PFSK-1 (cell line): ENCODE results near the gene ACOX3.

Source experiments
- FOXP2 ChIP-seq: optimal IDR thresholded peaks from 2 replicates; pipeline ENCODE3; 2011; ENCODE audit warnings: borderline replicate concordance, control low read depth, inconsistent platforms; ENCODE audit not compliant: insufficient read depth; ENCODE audit errors: extremely low read length, extremely low read depth
- POLR2AphosphoS5 ChIP-seq: IDR thresholded peaks from 2 replicates; pipeline ENCODE4 v1.6.1; 2012; ENCODE audit warnings: low read depth, mild to moderate bottlenecking, control low read depth, low read length, moderate library complexity
- SIN3A ChIP-seq: IDR thresholded peaks from 2 replicates; pipeline ENCODE4 v1.6.1; 2012; ENCODE audit warnings: mild to moderate bottlenecking, low read length, moderate library complexity, borderline replicate concordance; ENCODE audit not compliant: insufficient read depth
- TAF1 ChIP-seq: IDR thresholded peaks from 2 replicates; pipeline ENCODE4 v1.6.1; 2012; ENCODE audit warnings: low read length, control low read depth, borderline replicate concordance; ENCODE audit not compliant: insufficient read depth
- TF ChIP-seq, protein P1 (sequence below), 2 experiments: IDR thresholded peaks; 2 replicates each; pipeline versions ENCODE4 v1.6.1 to v1.8.0; 2011 to 2012; ENCODE audit warnings: low read depth in 2 of 2, low read length in 2 of 2, control low read depth in 1 of 2, inconsistent platforms in 1 of 2, mild to moderate bottlenecking in 1 of 2, moderate library complexity in 1 of 2; ENCODE audit not compliant: insufficient read depth in 1 of 2

Gene ACOX3

DNA sequence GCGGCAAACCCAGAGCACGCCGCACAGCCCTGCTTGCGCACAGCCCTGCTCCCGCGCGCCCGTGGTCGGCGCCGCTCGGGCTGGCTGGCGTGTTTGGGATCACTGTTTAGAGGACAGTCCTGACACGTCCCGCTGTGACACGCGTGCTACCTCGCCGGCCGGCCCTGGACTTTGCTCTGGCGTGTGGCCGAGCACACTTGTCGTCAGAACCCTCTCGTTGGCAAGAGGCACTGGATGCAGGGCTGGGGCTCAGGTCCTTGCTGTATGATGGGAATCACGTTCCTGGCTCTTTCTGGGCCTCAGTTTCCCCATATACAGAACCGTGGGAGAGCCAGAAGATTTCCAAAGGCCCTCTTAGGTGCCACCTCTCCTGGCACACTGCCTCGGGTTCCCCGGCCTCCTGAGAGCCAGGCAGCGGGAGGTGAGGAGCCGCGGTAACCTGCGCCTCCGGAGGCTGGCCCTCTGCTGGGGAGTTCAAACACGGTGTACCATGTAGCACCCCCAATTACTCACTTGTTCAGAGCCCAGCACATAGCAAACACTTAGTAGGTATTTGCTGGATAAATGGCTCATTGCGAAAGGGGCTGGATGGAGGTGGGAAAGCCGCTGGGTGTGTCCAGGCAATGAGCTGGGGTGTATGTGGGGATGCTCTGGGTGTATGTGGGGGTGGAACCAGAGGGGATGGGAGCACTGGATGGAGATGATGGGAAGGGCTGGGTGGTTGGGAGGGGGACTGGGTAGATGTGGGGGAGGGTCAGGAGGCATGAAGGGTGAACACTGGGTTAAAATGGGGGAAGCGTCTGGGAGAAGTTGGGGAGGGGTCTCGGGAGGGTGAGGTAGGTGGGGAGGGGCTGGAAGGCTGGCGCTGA is 94.3 kb downstream of the ACOX3 start:
- no peak for TF ChIP-seq POLR2AphosphoS5
- no peak for TF ChIP-seq TAF1
- TF ChIP-seq, protein P1, sequence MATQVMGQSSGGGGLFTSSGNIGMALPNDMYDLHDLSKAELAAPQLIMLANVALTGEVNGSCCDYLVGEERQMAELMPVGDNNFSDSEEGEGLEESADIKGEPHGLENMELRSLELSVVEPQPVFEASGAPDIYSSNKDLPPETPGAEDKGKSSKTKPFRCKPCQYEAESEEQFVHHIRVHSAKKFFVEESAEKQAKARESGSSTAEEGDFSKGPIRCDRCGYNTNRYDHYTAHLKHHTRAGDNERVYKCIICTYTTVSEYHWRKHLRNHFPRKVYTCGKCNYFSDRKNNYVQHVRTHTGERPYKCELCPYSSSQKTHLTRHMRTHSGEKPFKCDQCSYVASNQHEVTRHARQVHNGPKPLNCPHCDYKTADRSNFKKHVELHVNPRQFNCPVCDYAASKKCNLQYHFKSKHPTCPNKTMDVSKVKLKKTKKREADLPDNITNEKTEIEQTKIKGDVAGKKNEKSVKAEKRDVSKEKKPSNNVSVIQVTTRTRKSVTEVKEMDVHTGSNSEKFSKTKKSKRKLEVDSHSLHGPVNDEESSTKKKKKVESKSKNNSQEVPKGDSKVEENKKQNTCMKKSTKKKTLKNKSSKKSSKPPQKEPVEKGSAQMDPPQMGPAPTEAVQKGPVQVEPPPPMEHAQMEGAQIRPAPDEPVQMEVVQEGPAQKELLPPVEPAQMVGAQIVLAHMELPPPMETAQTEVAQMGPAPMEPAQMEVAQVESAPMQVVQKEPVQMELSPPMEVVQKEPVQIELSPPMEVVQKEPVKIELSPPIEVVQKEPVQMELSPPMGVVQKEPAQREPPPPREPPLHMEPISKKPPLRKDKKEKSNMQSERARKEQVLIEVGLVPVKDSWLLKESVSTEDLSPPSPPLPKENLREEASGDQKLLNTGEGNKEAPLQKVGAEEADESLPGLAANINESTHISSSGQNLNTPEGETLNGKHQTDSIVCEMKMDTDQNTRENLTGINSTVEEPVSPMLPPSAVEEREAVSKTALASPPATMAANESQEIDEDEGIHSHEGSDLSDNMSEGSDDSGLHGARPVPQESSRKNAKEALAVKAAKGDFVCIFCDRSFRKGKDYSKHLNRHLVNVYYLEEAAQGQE (IDR thresholded peaks at IDR 0.05; ENCODE audit: insufficient read depth in 1 of 2, low read depth in 2 of 2, low read length in 2 of 2) = no peak
- no peak for TF ChIP-seq FOXP2

DNA sequence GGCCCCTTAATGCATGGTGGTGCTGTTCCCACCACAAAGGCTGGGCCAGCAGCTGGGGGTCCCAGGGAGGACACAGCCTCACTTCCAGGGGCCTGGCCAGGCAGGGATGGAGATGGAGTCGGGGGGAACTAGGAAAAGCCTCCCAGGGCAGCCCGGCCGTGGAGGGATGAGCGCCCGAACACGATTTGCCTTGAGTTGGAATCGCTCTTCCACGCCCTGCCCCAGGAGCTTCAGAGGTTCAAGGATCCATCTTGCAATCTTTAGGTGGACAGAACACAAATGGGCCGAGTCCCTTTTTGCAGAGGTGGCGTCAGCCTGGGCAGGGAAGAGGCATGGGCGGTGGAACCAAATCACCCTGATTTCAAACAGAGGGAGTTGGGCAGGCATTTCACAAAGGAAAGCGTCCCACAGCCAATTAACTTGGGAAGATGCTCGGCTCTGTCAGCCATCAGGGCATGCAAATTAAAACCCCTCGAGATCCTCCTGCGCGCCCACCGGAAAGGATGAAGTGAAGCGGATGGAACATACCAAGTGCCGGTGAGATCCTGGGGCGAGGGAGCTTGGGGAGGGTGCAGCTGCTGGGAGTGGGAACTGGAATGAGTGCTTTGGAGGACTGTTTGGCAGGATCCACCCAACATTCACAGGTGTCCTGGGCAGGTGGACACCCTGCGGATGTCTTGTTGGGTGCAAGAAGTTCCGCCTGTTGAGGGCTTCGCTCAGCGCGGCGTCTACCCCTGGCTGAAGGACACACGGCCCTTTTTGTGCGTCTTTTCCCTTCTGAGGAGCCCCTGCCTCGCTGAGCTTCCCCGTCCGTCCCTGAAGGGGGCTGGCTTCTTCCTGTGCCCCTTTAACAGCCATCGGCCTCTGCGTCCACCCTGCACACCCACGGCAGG is 95.2 kb downstream of the ACOX3 start:
- TF ChIP-seq POLR2AphosphoS5 = no peak
- TF ChIP-seq, protein P1 (IDR thresholded peaks at IDR 0.05; ENCODE audit: insufficient read depth in 1 of 2, low read depth in 2 of 2, low read length in 2 of 2) = no peak
- TF ChIP-seq FOXP2 = no peak
- TF ChIP-seq SIN3A = no peak
- TF ChIP-seq TAF1 = no peak

DNA sequence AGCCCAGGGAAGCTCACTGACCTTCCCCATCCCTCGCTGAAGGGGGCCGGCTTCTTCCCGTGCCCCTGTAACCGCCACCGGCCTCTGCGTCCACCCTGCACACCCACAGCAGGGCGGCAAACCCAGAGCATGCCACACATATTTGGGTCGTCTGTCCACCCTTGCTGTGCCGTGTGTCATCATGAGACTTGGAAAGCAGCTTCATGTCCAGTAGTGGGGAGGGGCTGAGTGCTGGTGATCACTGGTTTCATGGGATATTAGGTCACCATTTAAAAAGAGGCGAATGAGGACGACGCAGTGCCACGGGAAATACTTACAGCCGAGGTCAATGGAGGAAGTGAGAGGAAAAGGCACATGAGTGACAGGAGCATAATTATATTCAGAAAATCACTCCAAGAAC is 96.1 kb downstream of the ACOX3 start:
- no peak for TF ChIP-seq POLR2AphosphoS5
- no peak for TF ChIP-seq FOXP2
- no peak for TF ChIP-seq SIN3A
- TF ChIP-seq, protein P1 (IDR thresholded peaks at IDR 0.05; ENCODE audit: insufficient read depth in 1 of 2, low read depth in 2 of 2, low read length in 2 of 2) = no peak
- TF ChIP-seq TAF1 = no peak

DNA sequence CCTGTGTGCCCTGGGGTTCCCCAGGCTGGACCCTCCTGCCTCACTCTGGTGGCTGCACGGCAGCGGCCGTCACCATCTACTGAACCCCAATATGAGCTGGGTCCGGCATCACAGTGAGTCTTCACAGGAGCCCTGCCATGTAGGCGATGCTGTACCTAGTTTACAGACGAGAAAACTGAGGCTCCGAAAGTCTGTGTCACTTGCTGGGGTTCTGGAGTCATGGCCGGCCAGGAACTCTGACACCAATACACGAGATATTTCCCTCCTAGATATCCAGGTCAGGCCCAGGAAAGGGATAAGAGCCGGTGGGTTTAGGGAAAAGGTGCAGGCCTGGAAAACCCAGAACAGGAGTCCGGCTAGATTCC is 96.6 kb downstream of the ACOX3 start:
- TF ChIP-seq TAF1 = no peak
- TF ChIP-seq, protein P1 (IDR thresholded peaks at IDR 0.05; ENCODE audit: insufficient read depth in 1 of 2, low read depth in 2 of 2, low read length in 2 of 2) = no peak
